H9 (cell line): ENCODE measurements around the gene GPD2. TPM values are rescaled to one million over a fixed set of nuclear protein-coding genes. Genes with fewer than 3 reads are reported as not detected.

Experiments used
- DNase-seq: peaks from one replicate; pipeline ENCODE4 v3.0.0-alpha.2; 2017
- H2AFZ ChIP-seq: one replicate; pipeline ENCODE4 v1.6.1; 2013; ENCODE audit warnings: mild to moderate bottlenecking, low read length, control low read depth, moderate library complexity
- H2AK5ac ChIP-seq: 2 replicates; pipeline ENCODE4 v1.6.1; 2013; ENCODE audit warnings: low read length, control low read depth, mixed read lengths; ENCODE audit not compliant: insufficient read length
- H2BK120ac ChIP-seq: one replicate; pipeline ENCODE4 v1.6.1; 2013; ENCODE audit warnings: low read depth, mild to moderate bottlenecking, low read length, control low read depth, inconsistent platforms; ENCODE audit not compliant: poor library complexity, severe bottlenecking
- H2BK12ac ChIP-seq: 2 replicates; pipeline ENCODE4 v1.6.1; 2013; ENCODE audit warnings: low read length, control low read depth, mixed read lengths, low read depth; ENCODE audit not compliant: insufficient read length
- H2BK15ac ChIP-seq: 2 replicates; pipeline ENCODE4 v1.6.1; 2013; ENCODE audit warnings: low read depth, low read length, control low read depth
- H2BK20ac ChIP-seq: one replicate; pipeline ENCODE4 v1.6.1; 2013; ENCODE audit warnings: low read depth, mild to moderate bottlenecking, low read length, control low read depth, inconsistent platforms; ENCODE audit not compliant: poor library complexity, severe bottlenecking
- H2BK5ac ChIP-seq: 2 replicates; pipeline ENCODE4 v1.6.1; 2013; ENCODE audit warnings: low read length, control low read depth, mixed read lengths; ENCODE audit not compliant: insufficient read length
- H3K14ac ChIP-seq: 2 replicates; pipeline ENCODE4 v1.6.1; 2013; ENCODE audit warnings: low read length, control low read depth; ENCODE audit not compliant: insufficient read depth
- H3K18ac ChIP-seq: 2 replicates; pipeline ENCODE4 v1.6.1; 2013; ENCODE audit warnings: low read depth, mild to moderate bottlenecking, mixed read lengths, low read length, control low read depth; ENCODE audit not compliant: insufficient read length
- H3K23ac ChIP-seq: 2 replicates; pipeline ENCODE4 v1.6.1; 2013; ENCODE audit warnings: low read length, control low read depth, mixed read lengths, low read depth; ENCODE audit not compliant: insufficient read length
- H3K23me2 ChIP-seq: 2 replicates; pipeline ENCODE4 v1.6.1; 2013; ENCODE audit warnings: low read depth, mild to moderate bottlenecking, mixed read lengths, low read length, control low read depth; ENCODE audit not compliant: insufficient read length, poor library complexity, severe bottlenecking
- H3K27ac ChIP-seq: 2 replicates; pipeline ENCODE4 v1.5.1; 2013; ENCODE audit warnings: low read length, control low read depth, mixed read lengths, low read depth; ENCODE audit not compliant: insufficient read length
- H3K27me3 ChIP-seq: 2 replicates; pipeline ENCODE4 v1.6.1; 2013; ENCODE audit warnings: low read length, control low read depth, inconsistent platforms; ENCODE audit not compliant: insufficient read depth
- H3K4ac ChIP-seq: 2 replicates; pipeline ENCODE4 v1.6.1; 2013; ENCODE audit warnings: low read depth, mild to moderate bottlenecking, control low read depth, inconsistent platforms, low read length, moderate library complexity
- H3K4me1 ChIP-seq: 2 replicates; pipeline ENCODE4 v1.6.1; 2013; ENCODE audit warnings: low read length, control low read depth, inconsistent platforms; ENCODE audit not compliant: insufficient read depth
- H3K4me2 ChIP-seq: 2 replicates; pipeline ENCODE4 v1.6.1; 2013; ENCODE audit warnings: low read length, control low read depth, mixed read lengths; ENCODE audit not compliant: insufficient read length, insufficient read depth
- H3K56ac ChIP-seq: 2 replicates; pipeline ENCODE4 v1.6.1; 2013; ENCODE audit warnings: low read depth, mild to moderate bottlenecking, mixed read lengths, low read length, control low read depth; ENCODE audit not compliant: insufficient read length
- H3K79me1 ChIP-seq: 2 replicates; pipeline ENCODE4 v1.6.1; 2013; ENCODE audit warnings: low read depth, mild to moderate bottlenecking, moderate library complexity, low read length, control low read depth, inconsistent platforms; ENCODE audit not compliant: insufficient read depth, poor library complexity, severe bottlenecking
- H3K79me2 ChIP-seq: 2 replicates; pipeline ENCODE4 v1.6.1; 2013; ENCODE audit warnings: low read length, control low read depth, inconsistent platforms; ENCODE audit not compliant: insufficient read depth
- H3K9ac ChIP-seq: 2 replicates; pipeline ENCODE4 v1.6.1; 2013; ENCODE audit warnings: low read length, control low read depth, mixed read lengths; ENCODE audit not compliant: insufficient read length; ENCODE audit errors: extremely low read depth
- H3K9me3 ChIP-seq: one replicate; pipeline ENCODE4 v1.6.1; 2013; ENCODE audit warnings: low read depth, low read length, inconsistent platforms; ENCODE audit not compliant: control insufficient read depth
- H3T11ph ChIP-seq: one replicate; pipeline ENCODE4 v1.6.1; 2013; ENCODE audit warnings: mild to moderate bottlenecking, low read length, control low read depth, inconsistent platforms
- H4K20me1 ChIP-seq: one replicate; pipeline ENCODE4 v1.6.1; 2013; ENCODE audit not compliant: control insufficient read depth, insufficient read length, insufficient read depth
- H4K5ac ChIP-seq: 2 replicates; pipeline ENCODE4 v1.6.1; 2013; ENCODE audit warnings: low read depth, mild to moderate bottlenecking, mixed read lengths, low read length, control low read depth; ENCODE audit not compliant: insufficient read length
- H4K8ac ChIP-seq: replicated peaks from 2 replicates; pipeline ENCODE4 v1.6.1; 2013; ENCODE audit warnings: low read length, control low read depth, mixed read lengths, low read depth; ENCODE audit not compliant: insufficient read length
- H4K91ac ChIP-seq: 2 replicates; pipeline ENCODE4 v1.6.1; 2013; ENCODE audit warnings: low read depth, mild to moderate bottlenecking, moderate library complexity, mixed read lengths, low read length, control low read depth; ENCODE audit not compliant: insufficient read length
- H3K27ac Mint-ChIP-seq, 3 experiments: 2 replicates in 2 of 3; 3 replicates in 1 of 3; pipeline ENCODE4 v1.8.0; 2020 to 2021; ENCODE audit warnings: mixed read lengths in 3 of 3, mild to moderate bottlenecking in 1 of 3, moderate library complexity in 1 of 3
- H3K27me3 Mint-ChIP-seq: 2 replicates; pipeline ENCODE4 v1.8.0; 2021; ENCODE audit warnings: low read depth, mild to moderate bottlenecking, moderate library complexity, mixed read lengths
- H3K36me3 Mint-ChIP-seq, 3 experiments: 2 replicates in 2 of 3; 3 replicates in 1 of 3; pipeline ENCODE4 v1.8.0; 2020 to 2021; ENCODE audit warnings: low read depth in 3 of 3, mixed read lengths in 3 of 3; ENCODE audit not compliant: insufficient read depth in 1 of 3
- H3K4me1 Mint-ChIP-seq, 2 experiments: 2 replicates each; pipeline ENCODE4 v1.8.0; 2020; ENCODE audit warnings: mixed read lengths in 2 of 2
- H3K4me3 Mint-ChIP-seq, 2 experiments: 2 replicates in 1 of 2; 3 replicates in 1 of 2; pipeline ENCODE4 v1.8.0; 2020 to 2021; ENCODE audit warnings: mild to moderate bottlenecking in 2 of 2, mixed read lengths in 2 of 2, moderate library complexity in 1 of 2
- H3K9me3 Mint-ChIP-seq, 2 experiments: 2 replicates in 1 of 2; 3 replicates in 1 of 2; pipeline ENCODE4 v1.8.0; 2020; ENCODE audit warnings: mild to moderate bottlenecking in 2 of 2, mixed read lengths in 2 of 2, moderate library complexity in 1 of 2
- CTCF ChIP-seq: fragments of 200-600 bp; sonication (generic); conservative IDR thresholded peaks from 3 replicates; pipeline ENCODE4 v1.8.0; 2021; ENCODE audit warnings: antibody characterized with exemption, mild to moderate bottlenecking
- WGBS: extraction: QIAGEN DNeasy Blood & Tissue Kit; methylation state at CpG from one replicate; pipeline ENCODE4 v1.1.7; 2013; ENCODE audit warnings: missing lambda C conversion rate, low lambda C conversion rate, mixed read lengths; ENCODE audit not compliant: insufficient read length; ENCODE audit errors: extremely low coverage; 5-methylcytosine and 5-hydroxymethylcytosine counted together
- total RNA-seq: library from RNA; stranded (reverse); gene quantifications from 2 replicates; pipeline ENCODE4 v1.2.1, GENCODE V29; 2021

Gene GPD2
- total RNA-seq, 1 experiment from 2014 or later, result 46.0 TPM

- H3K79me2 ChIP-seq, result no peaks in the 10 kb centered on the region
- no peaks in the 10 kb centered on the region for H3K27me3 Mint-ChIP-seq
Observed at GRCh38 chr2:156562124-156562523, 125.9 kb downstream of the GPD2 start.

More at GRCh38 chr2:156562124-156562523, 125.9 kb downstream of the GPD2 start:
- Histone ChIP-seq H2BK12ac (no peak overlapping the region), H2AK5ac (no peak overlapping the region), H3K4me2 (no peak overlapping the region), H3K4me1 (peaks cover 2% of the 10 kb centered on the region), H2BK20ac (no peak overlapping the region), H2AFZ (no peak overlapping the region), H4K8ac (no peak overlapping the region), H3K9ac (no peak overlapping the region), H4K20me1 (no peaks in the 10 kb centered on the region), H3K79me1 (no peaks in the 10 kb centered on the region), H3K14ac (no peak overlapping the region), H3K9me3 (no peaks in the 10 kb centered on the region), H3K23me2 (no peaks in the 10 kb centered on the region), H3K56ac (no peak overlapping the region), H2BK15ac (no peak overlapping the region), H4K5ac (no peak overlapping the region), H3K27me3 (no peaks in the 10 kb centered on the region), H4K91ac (no peak overlapping the region), H2BK5ac (no peak overlapping the region), H2BK120ac (no peak overlapping the region), H3K18ac (no peak overlapping the region), H3K4ac (no peak overlapping the region), H3K23ac (no peak overlapping the region), H3K27ac (no peak overlapping the region), H3T11ph (no peak overlapping the region)
- Mint-ChIP-seq H3K36me3 (peaks cover 4 to 14% (median 11%) of the 10 kb centered on the region in 3 experiments; a peak in 6 of 7 replicates), H3K4me1 (peaks cover 14 to 15% of the 10 kb centered on the region in 2 experiments), H3K9me3 (no peaks in the 10 kb centered on the region), H3K27ac (peak overlapping the region; percentile 18 to 46 (median 31); a peak in 3 of 7 replicates), H3K4me3 (no peak overlapping the region)
- TF ChIP-seq CTCF, result no peak
- WGBS, result no CpG with 5 or more reads among the region's 1 CpG
- no peak for DNase-seq
